HG03457 (cell line): ENCODE data around the gene GRP.

ENCODE experiments used
- ATAC-seq: cut with Tn5 transposase; IDR thresholded peaks from one replicate; pipeline ENCODE4 v1.9.1; 2021; ENCODE audit warnings: moderate number of reproducible peaks; ENCODE audit not compliant: unreplicated experiment

GRP gene

GRCh38 chr18:59219672-59220163 is at the start of gene GRP:
TSS of gene GRP (plus strand) at chr18:59220158. CDS start at chr18:59220266, 108 bp downstream.
- ATAC-seq: no peak

GRCh38 chr18:59172664-59173249 is 47.2 kb upstream of the GRP start:
- ATAC-seq: no peak

- ATAC-seq: no peak
Observed at GRCh38 chr18:59177485-59177884, 42.5 kb upstream of the GRP start.

- ATAC-seq: no peak
Observed at GRCh38 chr18:59180150-59180845, 39.7 kb upstream of the GRP start.

GRCh38 chr18:59182673-59183072 is 37.3 kb upstream of the GRP start:
- ATAC-seq: no peak

GRCh38 chr18:59189008-59189407 is 30.9 kb upstream of the GRP start:
- no peak for ATAC-seq

- ATAC-seq: no peak
Observed at GRCh38 chr18:59189746-59190145, 30.2 kb upstream of the GRP start.

GRCh38 chr18:59196161-59196725 is 23.7 kb upstream of the GRP start:
- ATAC-seq: no peak

GRCh38 chr18:59197636-59198035 is 22.3 kb upstream of the GRP start:
- ATAC-seq: no peak

GRCh38 chr18:59198215-59198614 is 21.7 kb upstream of the GRP start:
- ATAC-seq: no peak

GRCh38 chr18:59200787-59201186 is 19.2 kb upstream of the GRP start:
- ATAC-seq: no peak

- no peak for ATAC-seq
Observed at GRCh38 chr18:59202258-59202820, 17.6 kb upstream of the GRP start.

- ATAC-seq: no peak
Observed at GRCh38 chr18:59207506-59207905, 12.5 kb upstream of the GRP start.

GRCh38 chr18:59208602-59209125 is 11.3 kb upstream of the GRP start:
- ATAC-seq: no peak

- ATAC-seq: no peak
Observed at GRCh38 chr18:59210299-59210698, 9.7 kb upstream of the GRP start.

GRCh38 chr18:59211629-59212028 is 8.3 kb upstream of the GRP start:
- no peak for ATAC-seq

- no peak for ATAC-seq
Observed at GRCh38 chr18:59218018-59218417, 1.9 kb upstream of the GRP start.

- ATAC-seq: no peak
Observed at GRCh38 chr18:59220164-59220783, 316 bp downstream of the GRP start.

- no peak for ATAC-seq
Observed at GRCh38 chr18:59220784-59221765, 1.1 kb downstream of the GRP start.

GRCh38 chr18:59222341-59222740 is 2.4 kb downstream of the GRP start:
- no peak for ATAC-seq
